EL (cell line): ENCODE measurements around the gene ALOXE3.

Source experiments
- DNase-seq: peaks from one replicate; pipeline ENCODE4 v3.0.0-alpha.2; 2016

The ALOXE3 gene

DNA sequence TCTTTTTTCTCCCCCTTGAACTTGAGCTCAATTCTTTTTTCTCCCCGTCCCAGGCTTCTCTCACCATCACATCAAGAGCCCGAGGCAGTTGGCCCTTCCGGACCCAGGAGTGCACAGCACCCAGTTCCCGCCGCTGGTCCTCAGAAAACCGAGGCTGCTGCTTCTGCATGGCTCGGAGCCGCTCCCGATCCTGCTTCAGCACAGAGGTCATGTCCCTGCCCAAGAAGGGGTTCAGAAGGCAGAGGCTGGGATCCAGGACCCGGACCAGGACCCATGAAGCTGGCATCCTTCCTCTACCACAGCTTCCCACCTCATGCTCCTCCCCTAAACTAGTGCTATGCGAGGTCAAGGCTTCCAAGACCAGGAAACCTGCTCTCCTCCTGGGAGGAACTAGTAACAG, 23.4 kb upstream of the ALOXE3 start:
- no peak for DNase-seq

DNA sequence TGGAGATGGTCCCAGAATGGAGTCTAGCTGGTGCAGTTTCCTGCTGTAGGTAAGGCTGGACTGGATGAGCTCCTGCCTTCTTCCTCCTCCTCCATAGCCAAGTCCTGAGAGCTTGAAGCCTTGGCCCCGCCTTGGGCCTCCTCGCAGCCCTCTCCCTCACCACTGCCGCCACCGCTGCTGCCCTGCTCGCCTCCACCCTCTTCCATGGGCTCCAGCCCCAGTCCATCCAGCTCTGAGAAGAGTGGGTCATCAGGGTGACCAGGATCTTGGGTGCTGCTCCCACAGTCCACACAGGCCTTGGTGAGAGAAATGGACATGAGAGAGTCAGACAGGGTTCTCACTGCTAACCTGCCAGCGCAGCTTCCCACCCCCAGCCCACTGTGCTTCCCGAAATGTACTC, 22.7 kb upstream of the ALOXE3 start:
- no peak for DNase-seq

DNA sequence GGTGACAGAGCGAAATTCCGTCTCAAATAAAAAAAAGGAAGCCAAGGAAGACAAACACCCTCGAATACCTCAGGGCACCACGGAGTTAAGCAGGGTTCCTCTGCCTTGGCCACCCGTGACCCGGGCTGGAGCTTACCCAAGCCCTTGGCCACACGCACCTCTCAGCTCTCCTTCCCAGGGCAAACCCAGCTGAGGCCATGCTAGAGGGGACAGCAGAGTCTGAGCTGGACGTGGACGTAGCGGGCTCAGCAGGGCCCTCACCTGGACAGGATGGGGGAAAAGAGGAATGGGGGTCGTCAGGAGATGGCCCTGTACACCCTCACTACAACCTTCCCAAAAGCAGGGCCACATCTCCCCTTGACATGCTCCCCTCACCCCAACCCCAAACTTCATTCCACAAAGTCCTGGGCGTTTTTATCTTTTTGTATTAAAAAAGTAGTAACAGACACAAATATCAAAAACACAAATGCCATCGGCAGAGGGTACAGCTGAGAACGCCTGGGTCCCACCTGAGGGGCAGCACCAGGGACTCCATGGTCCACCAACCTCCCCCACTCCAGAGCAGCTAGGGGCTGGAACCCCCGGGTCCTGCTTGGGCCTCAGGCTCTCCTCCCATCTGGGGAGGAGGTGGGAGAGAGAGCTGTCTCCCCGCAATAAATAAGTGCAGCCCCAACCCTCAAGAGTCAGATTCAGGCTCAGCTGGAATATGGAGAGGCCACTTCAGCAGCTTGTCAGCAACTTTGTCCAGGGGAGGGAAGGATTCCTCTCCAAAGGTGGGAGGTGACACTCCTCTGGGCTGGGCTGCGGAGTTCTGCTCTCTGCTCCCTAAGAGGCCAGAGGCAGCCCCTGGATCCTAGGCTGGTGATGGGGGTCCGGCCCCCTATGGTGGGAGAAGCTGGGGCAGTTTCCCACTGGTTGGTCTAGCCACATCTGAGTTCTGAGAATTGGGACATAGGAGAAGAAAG, 22.0 kb upstream of the ALOXE3 start:
- no peak for DNase-seq

DNA sequence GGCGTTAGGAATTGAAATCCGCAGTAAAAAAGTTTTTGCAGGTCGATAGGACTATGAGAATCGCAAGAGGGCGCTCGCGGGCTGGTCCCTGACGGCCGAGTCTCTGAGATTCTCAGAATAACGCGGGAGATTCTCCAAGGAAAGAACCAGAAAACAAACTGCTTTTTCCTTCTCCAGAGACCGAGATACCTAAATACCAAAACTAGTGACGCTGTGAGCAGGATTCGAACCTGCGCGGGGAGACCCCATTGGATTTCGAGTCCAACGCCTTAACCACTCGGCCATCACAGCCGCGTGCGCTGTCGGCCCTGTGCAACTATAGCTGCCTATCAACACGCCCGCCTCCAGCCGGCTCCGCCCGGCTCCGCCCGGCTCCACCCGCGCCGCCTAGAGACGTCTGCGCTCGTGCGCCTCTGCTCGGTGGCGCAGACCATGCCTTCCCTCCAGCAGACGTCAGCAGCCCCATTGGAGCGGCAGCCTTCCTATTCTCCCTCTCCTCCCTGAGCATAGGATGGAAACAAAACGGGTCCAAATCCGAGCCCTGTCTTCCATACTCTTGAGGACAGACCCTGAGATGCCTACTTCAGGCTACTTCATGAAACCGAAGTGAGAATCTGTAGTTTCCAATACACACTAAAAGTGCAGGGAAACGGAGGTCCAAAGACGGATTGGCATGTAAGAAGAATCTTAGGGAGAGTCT, 20.5 kb upstream of the ALOXE3 start:
- peak; percentile 99 for DNase-seq

DNA sequence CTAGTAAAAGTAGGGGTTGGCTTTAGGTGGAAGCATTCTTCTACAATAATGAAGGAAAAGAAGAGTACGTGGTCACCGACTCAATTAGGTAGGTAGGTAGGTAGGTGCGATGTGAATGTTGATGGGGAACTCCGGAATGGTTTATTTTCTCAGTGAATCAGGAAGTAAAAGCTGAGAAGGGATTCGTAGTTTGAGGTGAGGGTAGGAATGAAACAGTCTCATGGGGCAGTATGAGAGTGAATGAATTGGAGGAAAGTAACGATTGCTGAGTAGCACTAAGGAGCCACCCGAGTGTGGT, 20.0 kb upstream of the ALOXE3 start:
- no peak for DNase-seq

DNA sequence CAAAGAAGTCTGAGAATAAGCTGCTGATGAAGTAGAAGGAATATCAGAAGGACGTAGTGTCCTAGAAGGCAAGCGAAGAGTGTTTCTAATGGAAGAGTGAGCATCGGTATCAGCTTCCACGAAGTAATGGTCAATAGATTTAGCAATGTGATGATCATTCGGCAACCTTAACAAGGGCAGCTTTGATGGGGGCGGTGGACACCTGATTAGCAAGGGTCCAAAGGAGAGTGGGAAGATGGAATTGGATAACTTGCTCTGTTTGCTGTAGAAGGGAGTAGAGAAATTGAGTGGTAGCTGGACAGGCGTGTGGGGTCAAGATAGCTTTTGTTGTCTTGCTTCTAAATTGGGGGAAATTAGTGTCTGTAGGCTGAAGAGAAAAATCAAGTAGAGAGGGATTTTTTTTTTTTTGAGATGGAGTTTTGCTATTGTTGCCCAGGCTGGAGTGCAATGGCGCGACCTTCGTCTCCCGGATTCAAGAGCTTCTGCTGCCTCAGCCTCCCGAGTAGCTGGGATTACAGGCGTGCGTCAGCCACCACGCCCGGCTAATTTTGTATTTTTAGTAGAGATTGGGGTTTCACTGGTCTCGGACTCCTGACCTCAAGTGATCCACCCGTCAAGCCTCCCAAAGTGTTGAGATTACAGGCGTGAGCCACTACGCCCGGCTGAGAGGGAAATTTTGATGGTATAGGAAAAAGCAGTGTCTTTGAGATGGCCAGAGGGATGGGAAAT, 19.5 kb upstream of the ALOXE3 start:
- no peak for DNase-seq

DNA sequence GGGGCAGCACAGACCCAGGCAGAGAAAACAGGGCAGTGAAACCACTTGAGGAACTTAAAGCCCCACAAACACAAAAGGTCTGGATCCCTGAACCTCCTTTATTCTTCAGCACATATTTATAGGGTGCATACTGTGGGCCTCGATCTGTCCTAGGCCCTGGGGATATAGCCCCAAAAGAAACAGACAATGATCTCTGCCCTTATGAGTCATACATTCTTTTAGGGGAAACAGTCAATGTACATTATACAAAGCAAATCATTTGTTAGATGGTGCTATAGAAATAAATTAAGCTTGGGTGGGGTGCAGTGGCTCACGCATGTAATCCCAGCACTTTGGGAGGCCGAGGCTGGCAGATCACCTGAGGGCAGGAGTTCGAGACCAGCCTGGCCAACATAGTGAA, 15.6 kb upstream of the ALOXE3 start:
- DNase-seq, result peak; percentile 36

DNA sequence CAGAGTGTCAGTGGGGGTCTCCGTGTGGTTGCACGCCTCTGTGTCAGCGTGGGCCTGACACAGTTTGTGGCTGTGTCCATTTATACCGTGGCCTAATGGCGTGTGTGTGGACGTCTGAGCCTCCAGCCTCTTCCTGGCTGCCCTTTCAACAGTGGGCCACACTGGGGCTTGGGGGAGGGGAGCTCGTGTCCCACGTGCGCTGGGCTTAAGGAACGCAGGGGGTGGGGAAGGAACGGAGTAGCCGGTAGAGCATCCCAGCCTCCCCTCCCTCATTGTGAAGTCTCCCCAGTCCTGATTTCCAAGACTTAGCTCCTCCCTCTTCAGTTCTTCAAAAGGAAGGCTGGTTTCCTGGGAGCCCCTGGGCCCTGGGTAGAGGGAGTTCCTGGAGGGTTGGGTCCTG, 15.1 kb upstream of the ALOXE3 start:
- DNase-seq, result no peak

DNA sequence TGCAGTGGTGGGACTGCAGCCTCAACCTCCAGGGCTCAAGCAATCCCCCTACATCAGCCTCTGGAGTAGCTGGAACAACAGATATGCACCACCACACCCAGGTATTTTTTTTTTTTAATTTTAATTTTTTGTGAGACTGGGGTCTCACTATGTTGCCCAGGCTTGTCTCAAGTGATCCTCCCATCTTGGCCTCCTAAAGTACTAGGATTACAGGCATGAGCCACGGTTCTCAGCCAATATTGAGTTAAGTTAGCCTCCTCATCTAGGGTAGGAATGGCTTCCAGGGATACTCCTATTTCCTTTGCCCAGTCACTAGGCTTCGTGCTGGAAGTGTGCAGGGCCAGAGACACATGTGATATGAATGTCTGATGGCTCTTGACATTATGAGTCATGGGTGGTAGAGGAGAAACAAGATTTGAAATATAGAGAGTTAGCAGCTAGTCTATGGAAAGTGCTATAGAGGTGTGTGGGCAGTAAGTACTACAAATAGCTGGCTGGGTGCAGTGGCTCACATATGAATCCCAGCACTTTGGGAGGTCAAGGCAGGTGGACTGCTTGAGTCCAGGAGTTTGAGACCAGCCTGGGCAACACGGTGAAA, 13.6 kb upstream of the ALOXE3 start:
- DNase-seq, result peak; percentile 59

DNA sequence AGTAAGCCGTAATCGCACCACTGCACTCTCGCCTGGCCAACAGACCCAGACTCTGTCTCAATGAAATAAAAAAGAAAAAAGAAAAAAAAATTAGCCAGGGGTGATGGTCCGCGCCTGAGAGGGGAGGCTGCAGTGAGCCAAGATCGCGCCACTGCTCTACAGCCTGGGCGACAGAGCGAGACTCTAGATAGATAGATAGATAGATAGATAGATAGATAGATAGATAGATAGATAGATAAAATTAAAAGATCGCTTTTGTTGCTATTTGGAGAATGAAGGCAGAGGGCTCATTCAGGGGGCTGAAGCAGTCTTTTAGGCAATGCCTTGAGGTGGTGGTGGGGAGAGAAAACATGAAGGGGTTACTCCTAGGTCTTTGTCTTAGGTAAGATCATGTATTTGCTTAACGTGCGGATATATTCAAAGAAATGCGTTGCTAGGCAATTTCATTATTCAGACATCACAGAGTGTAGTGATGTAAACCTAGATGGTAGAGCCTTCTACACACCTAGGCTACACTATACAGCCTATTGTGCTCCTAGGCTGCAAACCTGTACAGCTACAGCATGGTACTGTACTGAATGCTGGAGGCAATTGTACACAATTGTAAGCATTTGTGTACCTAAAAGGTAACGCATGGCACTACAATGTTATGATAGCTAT, 9.9 kb upstream of the ALOXE3 start:
- DNase-seq, result no peak

DNA sequence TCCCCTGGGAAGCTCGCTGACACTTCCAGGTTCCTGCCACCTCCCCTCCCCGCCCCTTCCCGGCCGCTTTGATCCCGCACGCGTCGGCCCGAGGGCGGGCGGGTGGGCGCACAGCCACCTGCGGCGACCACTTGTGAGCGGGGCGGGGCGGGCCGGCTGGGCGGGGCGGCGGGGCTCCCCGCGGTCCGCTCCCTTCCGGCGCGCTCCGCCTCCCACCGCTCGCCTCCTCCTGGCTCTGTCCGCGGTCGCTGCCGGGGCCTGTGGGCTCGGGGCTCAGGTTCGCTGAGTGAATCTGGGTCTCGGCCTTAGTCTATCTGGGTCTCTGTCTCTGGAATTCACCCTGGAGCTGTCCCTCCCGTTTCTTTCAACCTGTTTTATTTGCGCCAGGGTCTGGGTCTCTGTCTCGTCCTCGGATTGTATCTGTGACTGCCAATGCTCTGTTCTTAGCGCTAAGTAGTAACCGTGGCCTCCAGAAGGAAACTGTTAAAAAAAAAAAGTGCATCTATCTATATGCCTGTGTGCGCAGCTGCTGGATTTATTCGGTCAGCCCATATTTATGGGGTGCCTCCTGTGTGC, 8.3 kb upstream of the ALOXE3 start:
- peak; percentile 61 for DNase-seq

DNA sequence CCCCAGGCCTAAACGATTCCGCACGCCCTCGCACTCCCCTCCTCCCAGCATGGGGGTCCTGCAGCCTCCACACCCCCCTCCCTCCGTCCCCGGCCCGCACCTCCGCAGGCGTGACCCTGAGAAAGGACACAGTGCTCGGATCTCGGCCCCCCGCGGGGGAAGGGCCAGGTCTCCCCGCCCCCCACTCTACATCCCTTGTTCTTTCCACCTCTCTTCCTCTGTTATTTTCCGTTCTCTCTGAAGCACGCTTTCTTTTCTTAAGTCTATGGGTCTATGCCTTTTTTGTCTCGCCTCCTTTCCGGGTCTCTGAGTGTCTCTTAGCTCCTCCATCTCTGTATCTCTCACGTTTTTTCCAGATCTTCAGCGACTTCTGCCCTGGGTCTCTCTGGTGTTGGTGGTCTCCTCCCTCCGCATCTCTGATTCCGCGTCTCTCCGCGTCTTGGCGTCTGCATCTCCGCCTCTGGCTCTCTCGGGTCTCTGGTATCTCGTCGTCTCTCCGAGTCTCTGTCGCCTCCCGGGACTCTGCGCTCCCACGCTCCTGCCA, 7.7 kb upstream of the ALOXE3 start:
- DNase-seq, result peak; percentile 50

DNA sequence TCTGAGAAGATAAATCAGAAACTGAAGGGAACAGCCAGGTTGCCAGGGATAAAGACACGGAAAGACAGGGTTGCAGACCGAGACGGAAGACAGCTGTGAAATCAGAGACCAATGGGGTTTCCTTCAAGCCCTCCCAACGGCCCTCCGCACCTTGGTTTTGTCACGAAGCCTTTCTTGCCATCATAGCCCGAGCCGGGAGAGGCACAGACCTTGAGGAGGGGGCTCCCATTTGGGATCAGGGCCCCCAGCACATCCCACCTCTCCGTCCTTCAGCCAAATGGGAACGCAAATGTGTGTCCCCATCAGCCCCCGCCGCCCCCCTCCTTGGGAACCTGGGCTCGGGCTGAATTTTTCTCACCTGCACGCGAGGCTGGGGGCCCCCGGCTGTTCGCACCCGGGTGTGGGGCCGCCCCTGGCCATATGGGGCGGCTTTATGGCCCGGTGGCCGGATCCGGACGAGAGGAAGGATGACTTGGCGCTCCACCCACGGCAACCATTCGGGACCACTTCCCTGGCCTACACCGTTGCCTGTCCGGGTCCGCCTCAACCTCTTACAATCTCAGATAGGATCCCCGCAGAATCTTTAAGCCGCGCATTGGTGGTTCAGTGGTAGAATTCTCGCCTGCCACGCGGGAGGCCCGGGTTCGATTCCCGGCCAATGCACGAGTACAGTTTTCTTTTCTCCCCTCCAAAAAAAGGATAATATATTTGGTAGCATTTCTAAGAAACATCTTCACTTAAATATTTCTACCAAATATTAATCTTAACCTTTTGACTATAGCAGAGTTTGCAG, 7.0 kb upstream of the ALOXE3 start:
- DNase-seq, result peak; percentile 84

DNA sequence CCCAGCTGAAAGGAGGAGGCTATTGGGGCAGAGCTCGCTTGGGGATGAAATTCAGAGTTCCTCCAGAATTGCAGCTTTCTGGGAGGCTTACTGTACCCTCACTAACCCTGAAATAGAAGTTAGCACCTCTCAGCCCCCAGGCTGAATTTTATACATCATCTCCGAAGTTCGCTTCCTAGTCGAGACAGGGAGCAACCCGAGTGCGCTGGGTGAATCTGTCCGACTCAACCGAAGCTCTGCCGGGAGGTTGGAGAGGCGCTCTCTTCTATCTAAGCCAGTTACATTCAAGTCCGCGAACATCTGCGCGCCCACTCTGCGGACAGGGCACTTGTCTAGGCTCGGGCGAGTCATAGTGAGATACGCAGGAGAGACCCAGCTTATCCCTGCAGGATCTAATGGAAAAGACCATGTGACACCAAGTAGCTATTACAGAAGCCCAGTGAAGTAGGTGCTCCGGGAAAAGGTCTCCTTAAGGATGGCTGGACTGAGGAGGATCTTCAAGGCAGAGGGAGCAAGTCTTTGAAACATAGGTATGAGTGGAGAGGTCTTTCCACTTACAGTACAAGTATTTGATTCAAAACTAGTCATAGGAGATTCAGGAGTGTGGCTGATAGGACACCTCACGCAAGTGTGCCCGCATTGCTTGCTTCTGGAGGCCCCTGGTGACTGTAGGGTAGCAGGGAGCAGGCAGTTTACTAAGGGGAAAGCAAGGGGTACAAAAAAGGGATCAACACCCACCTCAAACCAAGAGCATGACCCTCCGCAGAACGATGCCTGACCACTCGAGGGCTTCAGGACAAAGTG, 6.2 kb upstream of the ALOXE3 start:
- peak; percentile 45 for DNase-seq

DNA sequence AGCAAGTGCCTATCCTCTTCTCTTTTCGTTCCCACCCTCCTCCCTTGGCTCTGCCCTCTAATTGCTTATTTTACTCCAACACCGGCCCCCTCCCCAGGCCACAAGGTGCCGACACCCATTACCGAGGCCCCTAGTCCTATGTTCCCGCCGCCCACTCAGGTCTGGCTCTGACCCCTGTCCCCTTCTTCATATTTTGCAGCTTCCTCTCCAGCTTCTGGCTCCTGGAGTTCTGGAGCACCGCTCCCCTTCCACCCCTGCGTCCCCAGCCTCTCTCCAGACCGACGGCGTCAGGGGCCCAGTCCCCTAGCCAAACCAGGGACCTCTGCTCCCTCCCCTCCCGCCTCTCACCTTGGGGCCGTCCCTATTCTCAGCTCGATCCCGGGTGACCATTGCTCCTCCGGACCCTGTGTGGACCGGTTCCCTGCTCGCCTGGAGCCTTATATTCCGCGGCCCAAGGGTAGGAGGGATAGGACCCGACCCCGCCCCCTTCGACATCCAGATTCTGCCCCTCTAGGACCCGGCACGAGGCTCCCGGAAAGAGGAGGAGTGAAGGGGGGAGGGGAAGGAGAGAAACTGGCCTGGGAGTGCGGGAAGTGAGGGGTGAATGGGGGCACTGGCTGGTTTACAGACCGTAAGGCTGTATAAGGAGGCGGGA, 5.5 kb upstream of the ALOXE3 start, which contains the start of gene HES7:
Gene HES7 (minus strand): TSS at position 412 of the 655 bp plus-strand sequence. CDS start 22 bp downstream, at position 390.
- peak; percentile 65 for DNase-seq

DNA sequence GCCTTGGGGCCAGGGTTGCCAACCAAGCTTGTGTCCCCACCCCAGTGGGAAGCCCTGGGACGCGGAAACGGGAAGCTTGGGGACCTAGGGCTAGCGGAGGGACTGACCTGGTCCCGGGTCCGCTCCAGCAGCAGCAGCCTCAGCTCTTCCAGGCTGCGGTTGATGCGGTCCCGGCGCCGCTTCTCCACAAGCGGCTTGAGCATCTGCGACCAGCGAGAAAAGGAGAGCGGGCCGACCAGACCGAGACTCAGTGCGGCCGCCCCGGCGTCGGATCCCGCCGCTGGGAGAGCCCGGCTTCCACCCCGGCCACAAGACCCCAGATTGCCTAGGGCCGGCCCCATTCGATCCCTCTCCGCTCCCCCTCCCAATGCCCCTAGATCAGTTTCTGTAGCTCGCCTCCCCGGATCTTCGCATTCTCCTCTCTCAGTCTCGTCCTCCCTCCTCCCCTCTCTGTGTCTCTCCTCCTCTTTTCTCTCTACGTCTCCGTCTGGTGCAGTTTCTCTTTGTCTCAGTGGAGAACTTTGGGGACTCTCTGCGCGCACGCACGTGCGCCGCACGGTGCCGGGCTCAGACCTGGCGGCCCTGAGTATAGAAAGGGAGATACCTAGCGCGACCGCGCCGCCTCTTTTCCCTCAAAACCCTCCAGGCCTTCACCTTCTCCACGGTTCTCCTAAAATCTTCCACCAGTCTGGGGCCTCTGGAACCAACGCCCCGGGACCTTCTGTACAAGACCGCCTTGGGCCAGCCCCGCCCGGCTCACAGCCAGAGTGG, 4.8 kb upstream of the ALOXE3 start:
- peak; percentile 57 for DNase-seq

DNA sequence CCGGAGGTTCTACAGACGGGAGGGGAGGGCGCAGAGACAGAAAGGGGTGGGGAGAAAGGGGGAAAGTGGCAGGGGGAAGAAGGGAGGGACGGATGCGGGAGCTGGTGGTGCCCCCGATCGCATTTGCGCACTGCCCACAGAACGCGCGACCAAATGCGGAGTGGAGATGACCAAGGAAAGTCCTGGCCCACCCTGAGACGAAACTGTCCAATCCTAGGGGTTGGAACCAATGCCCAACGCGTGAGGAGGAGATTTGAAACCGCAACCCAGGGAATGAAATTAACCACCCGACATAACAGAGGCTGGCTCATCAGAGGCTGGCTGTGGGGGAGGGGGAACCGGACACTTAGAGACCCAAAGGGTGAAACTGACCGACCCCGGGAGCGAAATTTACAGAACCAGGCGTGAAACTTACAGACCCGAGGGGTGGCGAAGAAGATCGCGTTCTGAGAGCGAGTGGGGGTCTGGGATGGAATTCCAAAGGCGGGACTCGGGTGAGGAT, 4.2 kb upstream of the ALOXE3 start:
- peak; percentile 70 for DNase-seq

DNA sequence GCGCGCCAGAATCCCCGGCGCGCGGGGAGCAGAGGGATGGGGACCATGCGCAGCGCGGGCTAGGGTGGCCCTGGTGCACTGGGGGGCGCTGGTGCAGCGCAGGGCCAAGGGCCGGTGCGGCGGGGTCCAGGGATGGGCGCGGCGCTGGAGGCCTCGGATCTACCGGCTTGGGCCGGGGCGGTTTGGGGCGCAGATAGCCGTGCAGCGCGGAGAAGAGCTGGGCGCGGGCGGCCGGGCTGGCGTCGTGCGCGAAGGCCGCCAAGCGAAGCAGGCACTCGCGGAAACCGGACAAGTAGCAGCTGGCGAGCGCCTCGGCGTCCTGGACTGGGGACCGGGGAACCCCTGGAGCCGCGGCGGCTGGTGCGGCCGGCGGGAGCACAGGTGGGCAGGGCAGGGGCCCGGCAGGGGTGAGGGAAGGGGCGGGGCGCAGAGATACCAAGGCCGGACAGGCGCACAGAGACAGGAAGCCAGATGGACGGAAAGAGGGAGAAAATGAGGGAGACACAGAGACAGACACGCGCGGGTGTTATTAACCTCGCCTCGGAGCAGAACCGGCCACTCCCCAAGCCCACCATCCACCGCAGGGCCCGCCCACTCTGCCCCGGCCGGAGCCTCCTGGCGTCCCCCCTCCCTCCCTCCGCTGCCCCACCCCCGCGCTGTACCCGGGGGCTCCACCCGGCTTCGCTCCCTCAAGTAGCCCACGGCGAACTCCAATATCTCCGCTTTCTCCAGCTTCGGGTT, 3.5 kb upstream of the ALOXE3 start:
- peak; percentile 84 for DNase-seq
